Measurements from ENCODE around the gene OR5B21. TPM values are rescaled to one million over a fixed set of nuclear protein-coding genes. Genes with fewer than 3 reads are reported as not detected.

The OR5B21 gene
- total RNA-seq, 1 donor from 2014 or later = not detected

GRCh38 chr11:58466293-58466692 lies 41.6 kb downstream of the OR5B21 start:
- Histone ChIP-seq H3K4me1 (no peaks in the 10 kb centered on the region), H3K27ac (no peak overlapping the region), H3K4me3 (no peak overlapping the region), H3K36me3 (no peaks in the 10 kb centered on the region), H3K9me3 (peaks cover 8% of the 10 kb centered on the region), H3K27me3 (ENCODE audit: low read depth) (no peaks in the 10 kb centered on the region)
- ATAC-seq (no peak), DNase-seq (no peak)
- TF ChIP-seq CTCF (IDR thresholded peaks at IDR 0.05) = no peak
- intact Hi-C loops (cut with DNase I) = no loop called here

- TF ChIP-seq CTCF (IDR thresholded peaks at IDR 0.05) = no peak
- intact Hi-C loops (cut with DNase I) = no loop called here
- Histone ChIP-seq H3K4me1 (no peaks in the 10 kb centered on the region), H3K9me3 (peaks cover 6% of the 10 kb centered on the region), H3K36me3 (no peaks in the 10 kb centered on the region), H3K27me3 (ENCODE audit: low read depth) (no peaks in the 10 kb centered on the region), H3K4me3 (no peak overlapping the region), H3K27ac (no peak overlapping the region)
- DNase-seq (no peak), ATAC-seq (no peak)
Measured at GRCh38 chr11:58465690-58466089, 42.2 kb downstream of the OR5B21 start.

Other genes starting within 250 kb of the OR5B21 start
- not detected for gene OR10W1, start 239.8 kb downstream of the OR5B21 start, total RNA-seq
- not detected for gene OR5B17, start 149.0 kb downstream of the OR5B21 start, total RNA-seq
- not detected for gene OR5B3, start 101.2 kb downstream of the OR5B21 start, total RNA-seq
- gene OR5B2, start 80.0 kb downstream of the OR5B21 start, total RNA-seq = not detected
- not detected for gene OR5B12, start 65.9 kb downstream of the OR5B21 start, total RNA-seq
- 71.6 TPM for gene LPXN, start 67.8 kb upstream of the OR5B21 start, total RNA-seq
- 44.5 TPM for gene ZFP91, start 71.0 kb upstream of the OR5B21 start, total RNA-seq
- gene CNTF, start 114.6 kb upstream of the OR5B21 start, total RNA-seq = 1.9 TPM
- not detected for gene GLYAT, start 223.8 kb upstream of the OR5B21 start, total RNA-seq